H9 (cell line): ENCODE measurements around the gene GUCY2D. TPM values are rescaled to one million over a fixed set of nuclear protein-coding genes. Genes with fewer than 3 reads are reported as not detected.

ENCODE experiments used
- DNase-seq: peaks from one replicate; pipeline ENCODE4 v3.0.0-alpha.2; 2017
- H2AFZ ChIP-seq: one replicate; pipeline ENCODE4 v1.6.1; 2013; ENCODE audit warnings: mild to moderate bottlenecking, low read length, control low read depth, moderate library complexity
- H2AK5ac ChIP-seq: 2 replicates; pipeline ENCODE4 v1.6.1; 2013; ENCODE audit warnings: low read length, control low read depth, mixed read lengths; ENCODE audit not compliant: insufficient read length
- H2BK120ac ChIP-seq: one replicate; pipeline ENCODE4 v1.6.1; 2013; ENCODE audit warnings: low read depth, mild to moderate bottlenecking, low read length, control low read depth, inconsistent platforms; ENCODE audit not compliant: poor library complexity, severe bottlenecking
- H2BK12ac ChIP-seq: 2 replicates; pipeline ENCODE4 v1.6.1; 2013; ENCODE audit warnings: low read length, control low read depth, mixed read lengths, low read depth; ENCODE audit not compliant: insufficient read length
- H2BK15ac ChIP-seq: 2 replicates; pipeline ENCODE4 v1.6.1; 2013; ENCODE audit warnings: low read depth, low read length, control low read depth
- H2BK20ac ChIP-seq: one replicate; pipeline ENCODE4 v1.6.1; 2013; ENCODE audit warnings: low read depth, mild to moderate bottlenecking, low read length, control low read depth, inconsistent platforms; ENCODE audit not compliant: poor library complexity, severe bottlenecking
- H2BK5ac ChIP-seq: 2 replicates; pipeline ENCODE4 v1.6.1; 2013; ENCODE audit warnings: low read length, control low read depth, mixed read lengths; ENCODE audit not compliant: insufficient read length
- H3K14ac ChIP-seq: 2 replicates; pipeline ENCODE4 v1.6.1; 2013; ENCODE audit warnings: low read length, control low read depth; ENCODE audit not compliant: insufficient read depth
- H3K18ac ChIP-seq: 2 replicates; pipeline ENCODE4 v1.6.1; 2013; ENCODE audit warnings: low read depth, mild to moderate bottlenecking, mixed read lengths, low read length, control low read depth; ENCODE audit not compliant: insufficient read length
- H3K23ac ChIP-seq: 2 replicates; pipeline ENCODE4 v1.6.1; 2013; ENCODE audit warnings: low read length, control low read depth, mixed read lengths, low read depth; ENCODE audit not compliant: insufficient read length
- H3K23me2 ChIP-seq: 2 replicates; pipeline ENCODE4 v1.6.1; 2013; ENCODE audit warnings: low read depth, mild to moderate bottlenecking, mixed read lengths, low read length, control low read depth; ENCODE audit not compliant: insufficient read length, poor library complexity, severe bottlenecking
- H3K27ac ChIP-seq: 2 replicates; pipeline ENCODE4 v1.5.1; 2013; ENCODE audit warnings: low read length, control low read depth, mixed read lengths, low read depth; ENCODE audit not compliant: insufficient read length
- H3K27me3 ChIP-seq: 2 replicates; pipeline ENCODE4 v1.6.1; 2013; ENCODE audit warnings: low read length, control low read depth, inconsistent platforms; ENCODE audit not compliant: insufficient read depth
- H3K4ac ChIP-seq: 2 replicates; pipeline ENCODE4 v1.6.1; 2013; ENCODE audit warnings: low read depth, mild to moderate bottlenecking, control low read depth, inconsistent platforms, low read length, moderate library complexity
- H3K4me1 ChIP-seq: 2 replicates; pipeline ENCODE4 v1.6.1; 2013; ENCODE audit warnings: low read length, control low read depth, inconsistent platforms; ENCODE audit not compliant: insufficient read depth
- H3K4me2 ChIP-seq: 2 replicates; pipeline ENCODE4 v1.6.1; 2013; ENCODE audit warnings: low read length, control low read depth, mixed read lengths; ENCODE audit not compliant: insufficient read length, insufficient read depth
- H3K56ac ChIP-seq: 2 replicates; pipeline ENCODE4 v1.6.1; 2013; ENCODE audit warnings: low read depth, mild to moderate bottlenecking, mixed read lengths, low read length, control low read depth; ENCODE audit not compliant: insufficient read length
- H3K79me1 ChIP-seq: 2 replicates; pipeline ENCODE4 v1.6.1; 2013; ENCODE audit warnings: low read depth, mild to moderate bottlenecking, moderate library complexity, low read length, control low read depth, inconsistent platforms; ENCODE audit not compliant: insufficient read depth, poor library complexity, severe bottlenecking
- H3K79me2 ChIP-seq: 2 replicates; pipeline ENCODE4 v1.6.1; 2013; ENCODE audit warnings: low read length, control low read depth, inconsistent platforms; ENCODE audit not compliant: insufficient read depth
- H3K9ac ChIP-seq: 2 replicates; pipeline ENCODE4 v1.6.1; 2013; ENCODE audit warnings: low read length, control low read depth, mixed read lengths; ENCODE audit not compliant: insufficient read length; ENCODE audit errors: extremely low read depth
- H3K9me3 ChIP-seq: one replicate; pipeline ENCODE4 v1.6.1; 2013; ENCODE audit warnings: low read depth, low read length, inconsistent platforms; ENCODE audit not compliant: control insufficient read depth
- H3T11ph ChIP-seq: one replicate; pipeline ENCODE4 v1.6.1; 2013; ENCODE audit warnings: mild to moderate bottlenecking, low read length, control low read depth, inconsistent platforms
- H4K20me1 ChIP-seq: one replicate; pipeline ENCODE4 v1.6.1; 2013; ENCODE audit not compliant: control insufficient read depth, insufficient read length, insufficient read depth
- H4K5ac ChIP-seq: 2 replicates; pipeline ENCODE4 v1.6.1; 2013; ENCODE audit warnings: low read depth, mild to moderate bottlenecking, mixed read lengths, low read length, control low read depth; ENCODE audit not compliant: insufficient read length
- H4K8ac ChIP-seq: replicated peaks from 2 replicates; pipeline ENCODE4 v1.6.1; 2013; ENCODE audit warnings: low read length, control low read depth, mixed read lengths, low read depth; ENCODE audit not compliant: insufficient read length
- H4K91ac ChIP-seq: 2 replicates; pipeline ENCODE4 v1.6.1; 2013; ENCODE audit warnings: low read depth, mild to moderate bottlenecking, moderate library complexity, mixed read lengths, low read length, control low read depth; ENCODE audit not compliant: insufficient read length
- H3K27ac Mint-ChIP-seq, 3 experiments: 2 replicates in 2 of 3; 3 replicates in 1 of 3; pipeline ENCODE4 v1.8.0; 2020 to 2021; ENCODE audit warnings: mixed read lengths in 3 of 3, mild to moderate bottlenecking in 1 of 3, moderate library complexity in 1 of 3
- H3K27me3 Mint-ChIP-seq: 2 replicates; pipeline ENCODE4 v1.8.0; 2021; ENCODE audit warnings: low read depth, mild to moderate bottlenecking, moderate library complexity, mixed read lengths
- H3K36me3 Mint-ChIP-seq, 3 experiments: 2 replicates in 2 of 3; 3 replicates in 1 of 3; pipeline ENCODE4 v1.8.0; 2020 to 2021; ENCODE audit warnings: low read depth in 3 of 3, mixed read lengths in 3 of 3; ENCODE audit not compliant: insufficient read depth in 1 of 3
- H3K4me1 Mint-ChIP-seq, 2 experiments: 2 replicates each; pipeline ENCODE4 v1.8.0; 2020; ENCODE audit warnings: mixed read lengths in 2 of 2
- H3K4me3 Mint-ChIP-seq, 2 experiments: 2 replicates in 1 of 2; 3 replicates in 1 of 2; pipeline ENCODE4 v1.8.0; 2020 to 2021; ENCODE audit warnings: mild to moderate bottlenecking in 2 of 2, mixed read lengths in 2 of 2, moderate library complexity in 1 of 2
- H3K9me3 Mint-ChIP-seq, 2 experiments: 2 replicates in 1 of 2; 3 replicates in 1 of 2; pipeline ENCODE4 v1.8.0; 2020; ENCODE audit warnings: mild to moderate bottlenecking in 2 of 2, mixed read lengths in 2 of 2, moderate library complexity in 1 of 2
- WGBS: extraction: QIAGEN DNeasy Blood & Tissue Kit; methylation state at CpG from one replicate; pipeline ENCODE4 v1.1.7; 2013; ENCODE audit warnings: missing lambda C conversion rate, low lambda C conversion rate, mixed read lengths; ENCODE audit not compliant: insufficient read length; ENCODE audit errors: extremely low coverage; 5-methylcytosine and 5-hydroxymethylcytosine counted together
- total RNA-seq: library from RNA; stranded (reverse); gene quantifications from 2 replicates; pipeline ENCODE4 v1.2.1, GENCODE V29; 2021
- TF ChIP-seq, protein P1 (sequence below): fragments of 200-600 bp; sonication (generic); conservative IDR thresholded peaks from 3 replicates; pipeline ENCODE4 v1.8.0; 2021; ENCODE audit warnings: antibody characterized with exemption, mild to moderate bottlenecking

Gene GUCY2D
- total RNA-seq, 1 experiment from 2014 or later, result 0.15 TPM

DNA sequence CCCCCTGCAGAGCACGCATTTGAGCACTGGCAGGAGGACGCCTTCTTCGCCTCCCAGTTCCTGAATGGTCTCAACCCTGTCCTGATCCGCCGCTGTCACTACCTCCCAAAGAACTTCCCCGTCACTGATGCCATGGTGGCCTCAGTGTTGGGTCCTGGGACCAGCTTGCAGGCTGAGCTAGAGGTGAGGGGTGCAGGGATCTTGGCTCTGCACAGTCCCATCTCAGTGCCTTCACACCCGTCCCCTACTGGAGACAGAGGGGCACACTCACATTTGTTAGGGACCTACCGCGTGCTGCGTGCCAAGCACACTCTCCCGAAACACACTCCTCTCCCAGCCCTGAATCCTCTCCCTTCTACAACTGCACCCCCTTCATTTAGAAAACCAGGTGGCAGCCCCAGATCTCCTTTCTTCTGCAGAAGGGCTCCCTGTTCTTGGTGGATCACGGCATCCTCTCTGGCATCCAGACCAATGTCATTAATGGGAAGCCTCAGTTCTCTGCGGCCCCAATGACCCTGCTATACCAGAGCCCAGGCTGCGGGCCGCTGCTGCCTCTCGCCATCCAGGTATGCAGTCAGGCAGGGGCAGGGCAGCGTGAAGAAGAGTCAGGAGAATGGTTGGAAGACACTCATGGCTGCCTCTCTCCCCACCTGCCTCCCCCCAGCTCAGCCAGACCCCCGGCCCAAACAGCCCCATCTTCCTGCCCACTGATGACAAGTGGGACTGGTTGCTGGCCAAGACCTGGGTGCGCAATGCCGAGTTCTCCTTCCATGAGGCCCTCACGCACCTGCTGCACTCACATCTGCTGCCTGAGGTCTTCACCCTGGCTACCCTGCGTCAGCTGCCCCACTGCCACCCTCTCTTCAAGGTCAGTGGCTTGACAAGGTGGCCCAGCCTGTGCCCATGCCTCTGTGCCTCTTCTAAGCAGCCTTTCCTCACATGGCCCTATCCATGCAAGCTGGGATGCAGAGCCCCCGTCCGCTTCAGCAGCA is 42.7 kb downstream of the GUCY2D start:
- Histone ChIP-seq H2BK20ac (no peak overlapping the region), H3K18ac (no peak overlapping the region), H3K9ac (no peak overlapping the region), H3K27ac (no peak overlapping the region), H3K4me1 (0 out of 2 replicates have a peak, but pooled peaks cover 2% of the 10 kb centered on the region), H4K91ac (no peak overlapping the region), H2BK12ac (no peak overlapping the region), H3K23ac (no peak overlapping the region), H3K23me2 (no peaks in the 10 kb centered on the region), H3K14ac (no peak overlapping the region), H2BK120ac (no peak overlapping the region), H3K79me2 (no peaks in the 10 kb centered on the region), H3K79me1 (no peaks in the 10 kb centered on the region), H4K5ac (no peak overlapping the region), H3K56ac (no peak overlapping the region), H2AK5ac (no peak overlapping the region), H3T11ph (no peak overlapping the region), H3K4me2 (no peak overlapping the region), H2AFZ (no peak overlapping the region), H3K4ac (no peak overlapping the region), H2BK5ac (no peak overlapping the region), H4K8ac (no peak overlapping the region), H4K20me1 (no peaks in the 10 kb centered on the region), H3K27me3 (no peaks in the 10 kb centered on the region), H2BK15ac (no peak overlapping the region), H3K9me3 (no peaks in the 10 kb centered on the region)
- TF ChIP-seq, protein P1, sequence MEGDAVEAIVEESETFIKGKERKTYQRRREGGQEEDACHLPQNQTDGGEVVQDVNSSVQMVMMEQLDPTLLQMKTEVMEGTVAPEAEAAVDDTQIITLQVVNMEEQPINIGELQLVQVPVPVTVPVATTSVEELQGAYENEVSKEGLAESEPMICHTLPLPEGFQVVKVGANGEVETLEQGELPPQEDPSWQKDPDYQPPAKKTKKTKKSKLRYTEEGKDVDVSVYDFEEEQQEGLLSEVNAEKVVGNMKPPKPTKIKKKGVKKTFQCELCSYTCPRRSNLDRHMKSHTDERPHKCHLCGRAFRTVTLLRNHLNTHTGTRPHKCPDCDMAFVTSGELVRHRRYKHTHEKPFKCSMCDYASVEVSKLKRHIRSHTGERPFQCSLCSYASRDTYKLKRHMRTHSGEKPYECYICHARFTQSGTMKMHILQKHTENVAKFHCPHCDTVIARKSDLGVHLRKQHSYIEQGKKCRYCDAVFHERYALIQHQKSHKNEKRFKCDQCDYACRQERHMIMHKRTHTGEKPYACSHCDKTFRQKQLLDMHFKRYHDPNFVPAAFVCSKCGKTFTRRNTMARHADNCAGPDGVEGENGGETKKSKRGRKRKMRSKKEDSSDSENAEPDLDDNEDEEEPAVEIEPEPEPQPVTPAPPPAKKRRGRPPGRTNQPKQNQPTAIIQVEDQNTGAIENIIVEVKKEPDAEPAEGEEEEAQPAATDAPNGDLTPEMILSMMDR, result no peak
- Mint-ChIP-seq H3K9me3 (no peaks in the 10 kb centered on the region; a peak in 1 of 5 replicates), H3K27ac (no peak overlapping the region; a peak in 1 of 7 replicates), H3K4me3 (no peak overlapping the region; a peak in 2 of 5 replicates), H3K27me3 (peaks cover 36% of the 10 kb centered on the region), H3K4me1 (peaks cover 5 to 9% of the 10 kb centered on the region in 2 experiments), H3K36me3 (no peaks in the 10 kb centered on the region)
- DNase-seq, result no peak
- no CpG with 5 or more reads among the region's 24 CpGs for WGBS
